Glomerular endothelial cell (primary cell): Measurements from ENCODE around the gene PRKAR1B. TPM values are rescaled to one million over a fixed set of nuclear protein-coding genes. Genes with fewer than 3 reads are reported as not detected.
"Not testable (repeated sequence)": the region's sequence is repeated elsewhere in the genome, so short reads cannot be mapped to it uniquely, and the experiment has no call there.

Experiments used
- DNase-seq: peaks from one replicate; pipeline ENCODE4 v3.0.0-alpha.2; 2011; ENCODE audit warnings: low read depth, low spot score; ENCODE audit errors: extremely low read depth
- total RNA-seq: library from RNA; depleted of rRNA; stranded (reverse); fragments of >200 nt; gene quantifications from 2 replicates; pipeline ENCODE4 v1.2.3, GENCODE V29; 2015

Gene PRKAR1B
- total RNA-seq, 1 donor from 2014 or later: 34.3 TPM

GRCh38 chr7:757741-758163 lies 30.7 kb upstream of the PRKAR1B start:
- no peak for DNase-seq

GRCh38 chr7:756928-757560 lies 30.0 kb upstream of the PRKAR1B start:
- DNase-seq: no peak

- DNase-seq: no peak
These were observed 29.3 kb upstream of the PRKAR1B start for GRCh38 chr7:756231-756927.

GRCh38 chr7:755413-755805 lies 28.3 kb upstream of the PRKAR1B start:
- no peak for DNase-seq

DNA sequence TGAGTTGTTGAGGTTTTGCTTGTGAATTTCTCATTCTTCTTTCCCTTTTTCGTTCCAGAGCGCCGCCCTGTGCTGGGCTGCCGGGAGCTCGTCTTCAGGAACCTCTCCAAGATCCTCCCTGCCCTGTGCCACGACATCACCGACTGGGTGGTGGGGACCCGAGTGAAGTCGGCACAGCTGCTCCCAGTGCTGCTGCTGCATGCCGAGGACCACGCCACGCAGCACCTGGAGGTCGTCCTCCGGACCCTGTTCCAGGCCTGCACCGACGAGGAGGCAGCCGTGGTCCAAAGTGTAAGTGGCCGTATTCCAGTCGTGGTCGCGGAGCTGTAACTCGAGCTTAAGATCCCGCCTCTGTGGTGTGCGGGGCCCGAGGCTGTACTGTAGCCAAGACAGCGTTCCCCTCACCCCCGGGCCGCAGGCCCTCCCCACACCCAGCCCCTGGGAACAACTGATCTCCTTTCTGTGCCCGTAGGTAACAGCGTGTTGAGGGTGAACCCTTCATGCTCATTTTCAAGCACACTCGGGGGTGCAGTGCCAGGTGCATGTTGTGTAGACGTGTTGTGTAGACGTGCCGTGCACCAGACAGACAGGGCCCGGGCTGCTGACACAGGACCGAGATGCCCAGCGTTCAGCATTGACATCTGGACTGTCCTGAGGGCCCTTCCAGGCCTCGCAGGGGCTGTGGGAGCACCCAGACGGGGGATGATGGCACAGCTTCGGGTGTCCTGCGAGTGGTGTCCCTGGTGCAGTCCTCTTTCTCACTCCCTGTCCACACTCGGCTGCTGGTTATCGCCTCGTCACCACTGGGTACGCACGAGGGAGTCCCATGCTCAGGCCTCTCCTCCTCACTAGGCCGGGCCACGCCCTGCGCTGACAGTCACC lies 27.7 kb upstream of the PRKAR1B start:
- DNase-seq: no peak

DNA sequence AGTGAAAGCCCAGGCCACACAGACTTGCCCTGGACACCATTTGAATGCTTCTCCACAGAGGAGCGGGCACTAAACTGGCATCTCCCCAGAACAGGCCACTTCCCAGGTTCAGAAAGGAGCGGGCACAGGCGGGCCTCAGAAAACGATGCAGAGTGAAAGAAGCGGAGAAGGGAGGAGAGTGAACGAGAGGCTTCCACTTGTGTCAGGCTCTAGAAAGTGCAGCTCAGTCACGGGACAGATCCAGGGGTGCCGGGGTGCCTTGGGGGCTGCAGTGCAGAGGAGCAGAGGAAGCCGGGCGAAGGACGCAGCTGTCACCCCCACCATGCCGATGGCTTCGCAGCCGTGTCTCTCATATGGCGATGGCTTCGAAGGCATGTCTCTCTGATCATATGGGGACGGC lies 26.1 kb upstream of the PRKAR1B start:
- no peak for DNase-seq

DNA sequence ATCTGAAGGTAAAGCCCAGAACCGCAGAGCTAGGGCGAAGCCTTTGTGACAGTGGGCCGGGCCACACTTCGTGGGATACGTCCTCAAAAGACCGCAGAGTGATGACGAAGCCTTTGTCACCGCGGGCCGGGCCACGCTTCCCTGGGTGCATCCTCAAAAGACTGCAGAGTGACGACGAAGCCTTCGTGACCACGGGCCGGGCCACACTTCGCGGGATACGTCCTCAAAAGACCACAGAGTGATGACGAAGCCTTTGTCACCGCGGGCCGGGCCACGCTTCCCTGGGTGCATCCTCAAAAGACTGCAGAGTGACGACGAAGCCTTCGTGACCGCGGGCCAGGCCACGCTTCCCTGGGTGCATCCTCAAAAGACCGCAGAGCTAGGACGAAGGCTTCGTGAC lies 25.2 kb upstream of the PRKAR1B start:
- DNase-seq: not testable (repeated sequence)

DNA sequence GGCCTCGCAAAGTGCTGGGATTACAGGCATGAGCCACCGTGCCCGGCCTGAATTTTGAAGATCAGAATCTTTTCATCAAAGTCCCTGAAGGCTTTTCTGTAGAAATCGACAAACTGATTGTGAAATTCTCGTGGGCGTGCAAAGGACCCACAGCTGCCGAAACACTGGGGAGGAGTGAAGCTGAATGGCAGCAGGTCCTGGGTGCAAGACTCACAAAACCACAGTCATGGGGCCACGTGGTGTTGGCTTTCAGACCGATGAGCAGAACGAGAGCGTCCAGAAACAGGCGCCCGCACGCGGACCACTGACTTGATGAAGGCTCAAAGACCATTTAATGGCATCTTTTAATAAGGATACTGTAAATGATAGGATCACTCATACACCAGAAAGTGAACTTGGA lies 24.7 kb upstream of the PRKAR1B start:
- no peak for DNase-seq

DNA sequence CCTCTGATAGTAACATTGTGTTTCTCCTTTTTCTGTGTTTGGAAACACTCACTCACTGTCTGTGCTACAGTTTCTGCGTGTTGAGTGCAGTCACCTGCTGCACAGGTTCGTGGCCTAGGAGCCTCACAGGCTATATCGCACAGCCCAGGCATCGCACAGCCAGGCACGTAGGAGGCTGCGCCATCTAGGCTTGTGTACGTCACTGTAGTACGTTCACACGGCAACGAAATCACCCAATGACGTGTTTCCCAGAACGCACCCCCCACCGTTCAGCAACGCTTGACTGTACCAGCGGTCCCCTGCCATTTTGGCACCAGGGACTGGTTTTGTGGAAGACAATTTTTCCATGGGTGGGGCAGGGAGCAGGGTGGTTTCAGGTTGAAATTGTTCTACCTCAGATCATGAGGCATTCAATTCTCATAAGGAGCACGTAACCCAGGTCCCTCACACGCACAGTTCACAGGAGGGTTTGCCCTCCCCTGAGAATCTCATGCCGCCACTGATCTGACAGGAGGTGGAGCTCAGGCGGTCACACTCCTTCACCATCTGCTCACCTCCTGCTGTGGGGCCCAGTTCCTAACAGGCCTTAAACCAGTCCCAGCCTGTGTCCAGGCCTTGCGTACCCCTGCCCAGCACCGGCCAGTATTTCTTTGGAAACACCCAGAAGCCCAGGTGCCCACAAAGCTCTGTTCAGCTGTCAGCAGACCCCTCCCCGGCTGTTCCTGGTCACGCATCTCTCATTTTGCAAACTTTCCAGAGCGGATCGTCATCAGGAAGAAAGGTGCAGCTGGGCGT lies 23.2 kb upstream of the PRKAR1B start:
- DNase-seq: no peak

DNA sequence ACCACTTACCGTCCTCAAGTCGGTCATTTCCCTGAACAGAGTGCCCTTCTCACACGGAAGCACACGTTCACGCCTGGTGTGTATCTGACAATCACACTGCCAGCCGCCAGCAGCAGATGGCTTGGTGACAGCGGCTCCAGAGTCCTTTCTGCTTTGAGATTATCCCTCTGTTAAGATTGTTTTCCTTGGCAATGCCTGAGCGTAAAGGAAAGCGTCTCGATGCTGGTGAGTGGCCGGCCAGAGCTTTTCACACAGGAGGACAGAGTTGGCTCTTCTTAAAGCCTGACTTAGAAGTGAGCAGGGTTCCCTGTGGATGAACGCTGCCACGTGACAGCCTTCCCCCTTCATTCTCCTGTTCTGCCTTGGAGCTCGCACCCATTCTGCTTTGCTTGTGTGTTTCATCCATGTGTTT lies 22.1 kb upstream of the PRKAR1B start:
- no peak for DNase-seq

DNA sequence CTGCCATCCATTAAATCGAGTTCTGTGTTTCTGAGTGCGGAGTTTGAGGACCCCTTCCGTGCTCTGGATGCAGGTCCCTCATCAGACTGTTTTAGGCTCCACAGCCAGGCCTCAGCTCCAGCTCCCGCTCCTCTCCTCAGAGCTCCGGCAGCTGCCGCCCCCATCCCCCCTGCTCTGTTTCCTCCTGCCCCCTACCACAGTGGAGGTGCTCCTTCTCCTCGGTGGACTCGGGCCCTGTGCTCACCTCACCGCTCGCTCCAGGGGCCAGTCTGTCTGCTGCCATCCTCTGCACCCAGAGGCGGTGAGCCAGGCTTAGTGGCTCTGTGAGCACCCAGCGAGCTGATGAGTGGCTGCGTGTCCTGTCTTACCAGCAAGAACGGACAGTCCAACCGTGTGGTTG lies 21.4 kb upstream of the PRKAR1B start:
- no peak for DNase-seq

DNA sequence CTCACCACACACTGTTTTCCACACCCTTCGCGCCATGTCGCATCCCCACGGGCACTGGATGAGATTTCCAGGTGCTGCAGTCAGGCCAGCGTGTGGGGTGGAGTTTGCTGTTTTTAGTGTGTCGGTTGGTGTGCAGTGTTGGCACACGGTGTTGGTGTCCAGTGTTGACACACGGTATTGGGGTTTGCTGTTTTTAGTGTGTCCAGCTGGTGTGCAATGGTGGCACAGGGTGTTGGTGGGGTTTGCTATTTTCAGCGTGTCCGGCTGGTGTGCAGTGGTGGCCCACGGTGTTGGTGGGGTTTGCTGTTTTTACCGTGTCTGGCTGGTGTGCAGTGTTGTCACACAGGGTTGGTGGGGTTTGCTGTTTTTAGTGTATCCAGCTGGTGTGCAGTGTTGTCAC lies 20.1 kb upstream of the PRKAR1B start:
- no peak for DNase-seq

DNA sequence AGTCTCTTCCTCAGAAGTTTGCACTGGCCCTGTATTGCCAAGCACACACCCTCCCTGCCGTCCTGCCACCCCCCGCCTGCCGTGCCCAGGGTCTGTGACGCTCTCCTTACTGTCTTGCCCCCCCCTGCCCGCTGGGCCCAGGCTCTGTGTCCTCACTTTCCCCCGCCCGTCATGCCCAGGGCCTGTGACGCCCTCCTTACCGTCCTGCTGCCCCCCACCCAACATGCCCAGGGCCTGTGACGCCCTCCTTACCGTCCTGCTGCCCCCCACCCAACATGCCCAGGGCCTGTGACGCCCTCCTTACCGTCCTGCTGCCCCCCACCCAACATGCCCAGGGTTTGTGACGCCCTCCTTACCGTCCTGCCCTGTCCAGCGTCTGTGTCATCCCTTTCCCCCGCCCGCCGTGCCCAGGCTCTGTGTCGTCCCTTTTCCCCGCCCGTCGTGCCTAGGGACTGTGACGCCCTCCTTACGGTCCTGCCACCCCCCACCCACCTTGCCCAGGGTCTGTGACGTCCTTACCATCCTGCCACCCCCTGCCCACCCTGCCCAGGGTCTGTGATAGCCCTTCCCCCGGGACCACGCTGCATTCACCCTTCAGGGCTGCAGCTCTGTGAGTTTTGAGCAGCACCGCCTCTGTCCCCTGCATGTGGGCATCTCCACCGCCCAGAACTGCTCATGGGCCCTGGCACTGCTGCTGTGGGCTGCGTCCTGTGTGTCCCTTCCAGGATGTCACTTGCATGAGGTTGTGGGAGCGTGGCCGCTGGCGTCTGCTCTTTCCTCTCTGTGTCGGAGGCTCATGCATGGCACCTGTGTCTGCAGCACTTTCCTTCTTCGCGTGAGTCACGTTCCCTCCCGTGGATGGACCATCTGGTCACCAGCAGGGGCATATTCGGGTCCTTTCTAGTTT lies 19.3 kb upstream of the PRKAR1B start:
- DNase-seq: no peak

DNA sequence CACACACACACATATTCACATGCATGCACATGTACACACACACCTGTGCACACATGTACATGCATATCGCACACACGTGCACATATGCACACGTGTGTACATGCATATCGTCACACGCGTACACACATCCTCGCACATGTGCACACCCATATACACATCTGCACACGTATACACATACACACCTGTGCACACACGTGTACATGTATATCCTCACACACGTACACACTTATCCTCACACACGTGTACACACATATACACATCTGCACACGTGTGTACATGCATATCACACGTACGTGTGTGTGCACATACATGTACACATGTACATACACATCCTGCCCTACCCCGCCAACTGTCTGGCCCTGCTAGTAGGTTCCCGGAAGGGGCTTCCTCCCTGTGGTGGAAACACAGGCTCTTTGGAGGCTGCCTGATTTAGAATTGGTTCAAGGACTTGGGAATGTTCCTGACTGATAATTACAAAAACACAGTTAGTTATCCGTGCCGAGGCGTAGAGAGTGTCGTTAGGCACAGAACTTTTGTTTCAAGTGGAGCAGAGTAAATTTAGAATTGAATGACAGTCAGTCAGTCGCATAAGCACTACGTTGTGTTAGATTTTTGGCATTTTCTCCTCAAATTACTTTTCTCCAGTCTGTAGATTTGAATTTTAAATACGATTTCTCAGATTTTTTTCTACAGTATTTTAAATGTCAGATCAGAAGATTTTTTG lies 18.5 kb upstream of the PRKAR1B start:
- no peak for DNase-seq

- DNase-seq: no peak
These were observed 17.9 kb upstream of the PRKAR1B start for GRCh38 chr7:744854-745430.

GRCh38 chr7:744128-744520 lies 17.0 kb upstream of the PRKAR1B start:
- not testable (repeated sequence) for DNase-seq

GRCh38 chr7:743341-744127 lies 16.5 kb upstream of the PRKAR1B start:
- not testable (repeated sequence) for DNase-seq

- no peak for DNase-seq
These were observed 15.7 kb upstream of the PRKAR1B start for GRCh38 chr7:742791-743190.
